ENCODE results near the gene ATG7.
"Not testable (repeated sequence)": the region's sequence is repeated elsewhere in the genome, so short reads cannot be mapped to it uniquely, and the experiment has no call there.

ATG7 gene

DNA sequence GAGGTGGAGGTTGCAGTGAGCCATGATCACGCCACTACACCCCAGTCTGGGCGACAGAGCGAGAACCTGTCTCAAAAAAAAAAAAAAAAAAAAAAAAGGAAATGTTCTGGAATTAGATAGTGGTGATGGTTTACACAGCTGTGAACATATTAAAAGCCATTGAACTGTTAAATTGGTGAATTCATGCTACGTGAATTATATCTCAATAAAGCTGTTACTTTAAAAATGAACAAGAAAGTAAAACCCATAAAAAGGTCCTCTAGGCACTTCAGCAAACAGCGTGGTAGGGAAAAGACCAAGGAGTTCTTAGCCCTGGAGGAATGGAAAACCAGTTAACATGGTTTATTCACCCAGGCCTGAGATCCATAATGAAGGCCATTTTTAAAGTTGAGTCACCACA lies 180.1 kb downstream of the ATG7 start:
- DNase-seq (ENCODE audit: low read depth): no peak
- TF ChIP-seq, protein P1, sequence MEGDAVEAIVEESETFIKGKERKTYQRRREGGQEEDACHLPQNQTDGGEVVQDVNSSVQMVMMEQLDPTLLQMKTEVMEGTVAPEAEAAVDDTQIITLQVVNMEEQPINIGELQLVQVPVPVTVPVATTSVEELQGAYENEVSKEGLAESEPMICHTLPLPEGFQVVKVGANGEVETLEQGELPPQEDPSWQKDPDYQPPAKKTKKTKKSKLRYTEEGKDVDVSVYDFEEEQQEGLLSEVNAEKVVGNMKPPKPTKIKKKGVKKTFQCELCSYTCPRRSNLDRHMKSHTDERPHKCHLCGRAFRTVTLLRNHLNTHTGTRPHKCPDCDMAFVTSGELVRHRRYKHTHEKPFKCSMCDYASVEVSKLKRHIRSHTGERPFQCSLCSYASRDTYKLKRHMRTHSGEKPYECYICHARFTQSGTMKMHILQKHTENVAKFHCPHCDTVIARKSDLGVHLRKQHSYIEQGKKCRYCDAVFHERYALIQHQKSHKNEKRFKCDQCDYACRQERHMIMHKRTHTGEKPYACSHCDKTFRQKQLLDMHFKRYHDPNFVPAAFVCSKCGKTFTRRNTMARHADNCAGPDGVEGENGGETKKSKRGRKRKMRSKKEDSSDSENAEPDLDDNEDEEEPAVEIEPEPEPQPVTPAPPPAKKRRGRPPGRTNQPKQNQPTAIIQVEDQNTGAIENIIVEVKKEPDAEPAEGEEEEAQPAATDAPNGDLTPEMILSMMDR (IDR thresholded peaks at IDR 0.05; ENCODE audit: low read depth, low read length, missing control alignments): no peak
- in situ Hi-C loops (cut with HindIII; ENCODE audit: low sequenced_read_pairs): no loop called here
- no peak overlapping the region for H3K4me3 ChIP-seq (ENCODE audit: low read depth, low read length)

DNA sequence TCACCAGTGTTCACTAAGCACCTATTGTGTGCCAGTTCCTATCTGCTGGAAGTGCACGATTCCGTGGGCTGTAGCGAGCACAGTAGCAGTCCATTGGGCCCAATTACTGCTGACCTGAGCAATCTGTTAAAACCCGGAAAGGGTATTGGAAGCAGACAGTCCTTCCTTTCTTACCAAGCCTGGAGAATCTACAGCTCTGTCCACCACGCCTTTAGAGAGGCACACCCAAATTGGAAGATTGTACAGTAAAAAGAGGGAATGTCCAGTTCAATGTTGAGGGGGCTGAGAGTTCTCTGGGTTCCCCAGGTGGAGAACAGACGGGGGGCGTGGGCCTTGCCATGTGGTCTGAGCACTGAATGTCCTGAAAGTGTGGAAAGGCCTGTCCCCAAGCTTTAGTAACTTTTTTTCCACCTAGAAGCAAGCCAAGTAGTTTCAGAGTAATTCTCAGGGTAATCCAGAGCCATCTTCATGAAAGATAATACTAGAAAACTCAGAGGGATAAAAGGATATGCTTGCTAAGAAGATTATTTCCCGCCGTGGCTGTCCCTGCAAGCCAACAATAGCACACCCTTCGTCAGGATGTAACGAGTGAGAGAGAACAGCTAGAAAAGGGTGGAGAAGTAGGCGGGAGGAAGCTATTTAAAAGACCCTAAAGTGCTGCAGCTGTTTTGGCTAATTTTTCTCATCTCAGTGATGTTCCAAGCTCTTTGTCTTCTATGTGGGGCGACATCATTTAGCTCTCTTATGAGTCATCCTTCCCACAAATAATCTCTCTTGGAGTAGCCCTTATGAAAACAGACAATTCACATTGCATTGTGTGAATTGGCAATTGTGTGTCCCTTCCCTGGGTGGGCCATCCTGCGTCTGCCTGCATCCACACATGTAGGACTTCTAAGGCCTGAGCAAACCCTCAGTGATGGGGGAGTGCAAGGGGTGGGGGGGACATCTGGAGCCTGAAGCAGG lies 181.0 kb downstream of the ATG7 start:
- TF ChIP-seq, protein P1 (IDR thresholded peaks at IDR 0.05; ENCODE audit: low read depth, low read length, missing control alignments): no peak
- H3K4me3 ChIP-seq (ENCODE audit: low read depth, low read length): no peak overlapping the region
- DNase-seq (ENCODE audit: low read depth): peak; percentile 51
- in situ Hi-C loops (cut with HindIII; ENCODE audit: low sequenced_read_pairs): no loop called here

DNA sequence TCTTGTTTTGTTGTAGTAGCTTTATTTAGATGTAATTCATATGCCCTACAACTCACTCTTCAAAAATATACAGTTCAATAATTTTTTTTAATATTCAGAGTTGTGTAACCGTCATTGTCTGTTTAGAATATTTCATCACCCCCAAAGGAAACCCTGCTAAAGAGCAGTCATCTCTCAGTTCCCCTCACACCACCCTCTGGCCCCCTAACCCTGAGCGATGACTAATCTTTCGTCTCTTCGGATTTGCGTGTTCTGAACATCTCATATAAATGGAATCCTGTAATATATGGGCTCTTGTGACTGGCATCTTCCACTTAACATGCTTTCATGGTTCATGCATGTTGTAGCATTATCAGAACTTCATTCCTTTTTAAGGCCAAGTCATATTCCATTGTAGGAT lies 183.8 kb downstream of the ATG7 start:
- no peak overlapping the region for H3K4me3 ChIP-seq (ENCODE audit: low read depth, low read length)
- DNase-seq (ENCODE audit: low read depth): no peak
- TF ChIP-seq, protein P1 (IDR thresholded peaks at IDR 0.05; ENCODE audit: low read depth, low read length, missing control alignments): no peak
- in situ Hi-C loops (cut with HindIII; ENCODE audit: low sequenced_read_pairs): no loop called here

- no peak overlapping the region for H3K4me3 ChIP-seq (ENCODE audit: low read depth, low read length)
- in situ Hi-C loops (cut with HindIII; ENCODE audit: low sequenced_read_pairs): no loop called here
- TF ChIP-seq, protein P1 (IDR thresholded peaks at IDR 0.05; ENCODE audit: low read depth, low read length, missing control alignments): no peak
- no peak for DNase-seq (ENCODE audit: low read depth)
Measured at GRCh38 chr3:11457135-11457534, 184.9 kb downstream of the ATG7 start.

GRCh38 chr3:11459186-11459824 lies 187.1 kb downstream of the ATG7 start:
- H3K4me3 ChIP-seq (ENCODE audit: low read depth, low read length): no peak overlapping the region
- no peak for DNase-seq (ENCODE audit: low read depth)
- TF ChIP-seq, protein P1 (IDR thresholded peaks at IDR 0.05; ENCODE audit: low read depth, low read length, missing control alignments): no peak
- in situ Hi-C loops (cut with HindIII; ENCODE audit: low sequenced_read_pairs): no loop called here

DNA sequence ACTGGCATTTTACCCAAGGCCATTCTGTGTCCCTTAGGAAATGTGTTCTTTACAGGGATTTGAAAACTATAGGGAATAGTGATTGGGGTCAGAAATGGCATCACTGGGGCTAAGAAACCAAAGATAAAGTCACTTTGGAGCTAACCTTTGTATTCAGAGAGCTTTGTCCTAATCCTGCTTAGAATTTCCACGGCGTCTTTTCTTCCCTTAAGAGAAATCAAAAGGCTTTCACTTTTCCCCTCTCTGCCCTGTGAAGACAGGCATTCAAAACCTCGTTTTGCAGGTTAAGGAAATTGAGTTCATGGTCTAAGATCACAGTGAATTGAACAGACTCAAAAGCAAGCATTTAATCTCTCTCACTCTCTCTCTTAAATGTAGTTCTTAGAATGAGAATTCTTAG lies 189.0 kb downstream of the ATG7 start:
- in situ Hi-C loops (cut with HindIII; ENCODE audit: low sequenced_read_pairs): no loop called here
- no peak overlapping the region for H3K4me3 ChIP-seq (ENCODE audit: low read depth, low read length)
- TF ChIP-seq, protein P1 (IDR thresholded peaks at IDR 0.05; ENCODE audit: low read depth, low read length, missing control alignments): no peak
- DNase-seq (ENCODE audit: low read depth): no peak

DNA sequence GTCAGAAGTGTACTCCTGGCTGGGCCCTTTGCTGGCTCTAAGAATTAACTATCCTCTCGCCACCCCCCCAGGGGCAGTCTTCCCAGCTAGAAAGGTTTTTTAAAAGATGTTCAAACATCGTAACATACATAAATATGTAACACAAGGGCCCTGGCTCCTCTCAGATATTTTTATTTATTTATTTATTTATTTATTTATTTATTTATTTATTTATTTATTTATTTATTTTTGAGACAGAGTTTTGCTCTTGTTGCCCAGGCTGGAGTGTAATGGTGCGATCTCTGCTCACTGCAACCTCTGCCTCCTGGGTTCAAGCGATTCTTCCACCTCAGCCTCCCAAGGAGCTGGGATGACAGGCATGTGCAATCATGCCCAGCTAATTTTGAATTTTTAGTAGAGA lies 190.5 kb downstream of the ATG7 start:
- H3K4me3 ChIP-seq (ENCODE audit: low read depth, low read length); DNase-seq (ENCODE audit: low read depth); in situ Hi-C loops (cut with HindIII; ENCODE audit: low sequenced_read_pairs): not testable (repeated sequence)

Measured in astrocyte of the cerebellum (primary cell).